HG02798 (cell line): Measurements from ENCODE around the gene SURF4.

Experiments
- ATAC-seq: cut with Tn5 transposase; IDR thresholded peaks from one replicate; pipeline ENCODE4 v1.9.1; 2021; ENCODE audit warnings: mild to moderate bottlenecking; ENCODE audit not compliant: unreplicated experiment, poor library complexity

The SURF4 gene

GRCh38 chr9:133356391-133357091, 19.3 kb downstream of the SURF4 start, which contains the start of the genes SURF1 and SURF2:
TSS of gene SURF1 (minus strand) at chr9:133356487. CDS start at chr9:133356453, 34 bp downstream.
TSS of gene SURF2 (plus strand) at chr9:133356550. CDS start at chr9:133356593, 43 bp downstream.
- ATAC-seq = peak; percentile 72

GRCh38 chr9:133355881-133356357, 19.9 kb downstream of the SURF4 start:
- ATAC-seq = no peak

- ATAC-seq = no peak
These were observed 21.1 kb downstream of the SURF4 start for GRCh38 chr9:133354766-133355165.

- no peak for ATAC-seq
These were observed 22.3 kb downstream of the SURF4 start for GRCh38 chr9:133353548-133353947.

- no peak for ATAC-seq
These were observed 23.1 kb downstream of the SURF4 start for GRCh38 chr9:133352635-133353340.

GRCh38 chr9:133351908-133352634, 23.8 kb downstream of the SURF4 start:
- ATAC-seq = no peak

- ATAC-seq = no peak
These were observed 24.3 kb downstream of the SURF4 start for GRCh38 chr9:133351526-133351907.

GRCh38 chr9:133349965-133350616, 25.8 kb downstream of the SURF4 start:
- no peak for ATAC-seq

- no peak for ATAC-seq
These were observed 26.9 kb downstream of the SURF4 start for GRCh38 chr9:133348718-133349573.

GRCh38 chr9:133347985-133348717, 27.7 kb downstream of the SURF4 start, which contains the start of the genes MED22 and RPL7A:
TSS of gene MED22 (minus strand) at chr9:133348131. CDS start at chr9:133346662, 1,469 bp downstream.
TSS of gene RPL7A (plus strand) at chr9:133348218. CDS start at chr9:133348244, 26 bp downstream.
- peak; percentile 70 for ATAC-seq

- ATAC-seq = peak; percentile 20
These were observed 28.3 kb downstream of the SURF4 start for GRCh38 chr9:133347515-133347984.

- ATAC-seq = no peak
These were observed 29.7 kb downstream of the SURF4 start for GRCh38 chr9:133346021-133346785.

GRCh38 chr9:133345596-133345995, 30.3 kb downstream of the SURF4 start:
- ATAC-seq = no peak

GRCh38 chr9:133344979-133345378, 30.9 kb downstream of the SURF4 start:
- ATAC-seq = no peak

GRCh38 chr9:133344071-133344470, 31.8 kb downstream of the SURF4 start:
- no peak for ATAC-seq

- no peak for ATAC-seq
These were observed 33.3 kb downstream of the SURF4 start for GRCh38 chr9:133342570-133342969.

GRCh38 chr9:133342069-133342406, 33.8 kb downstream of the SURF4 start:
- no peak for ATAC-seq
